GM18907 (cell line): ENCODE data around the gene LUZP1.

Experiments
- ATAC-seq: cut with Tn5 transposase; IDR thresholded peaks from one replicate; pipeline ENCODE4 v1.9.1; 2021; ENCODE audit warnings: mild to moderate bottlenecking, moderate library complexity; ENCODE audit not compliant: unreplicated experiment

The LUZP1 gene

GRCh38 chr1:23118957-23119792 is 49.5 kb downstream of the LUZP1 start:
- ATAC-seq = no peak

GRCh38 chr1:23118407-23118806 is 50.2 kb downstream of the LUZP1 start:
- no peak for ATAC-seq

- ATAC-seq = no peak
Observed at GRCh38 chr1:23116921-23117699, 51.5 kb downstream of the LUZP1 start.

GRCh38 chr1:23116216-23116836 is 52.3 kb downstream of the LUZP1 start:
- no peak for ATAC-seq

- ATAC-seq = no peak
Observed at GRCh38 chr1:23114424-23115079, 54.1 kb downstream of the LUZP1 start.

- ATAC-seq = no peak
Observed at GRCh38 chr1:23111600-23112535, 56.8 kb downstream of the LUZP1 start.

GRCh38 chr1:23110391-23110790 is 58.3 kb downstream of the LUZP1 start:
- ATAC-seq = no peak

GRCh38 chr1:23108918-23109533 is 59.6 kb downstream of the LUZP1 start:
- ATAC-seq = no peak

GRCh38 chr1:23103001-23103889 is 65.4 kb downstream of the LUZP1 start:
- ATAC-seq = no peak

GRCh38 chr1:23102289-23102688 is 66.4 kb downstream of the LUZP1 start:
- no peak for ATAC-seq

GRCh38 chr1:23101887-23102286 is 66.8 kb downstream of the LUZP1 start:
- no peak for ATAC-seq

- ATAC-seq = no peak
Observed at GRCh38 chr1:23101101-23101827, 67.4 kb downstream of the LUZP1 start.

- no peak for ATAC-seq
Observed at GRCh38 chr1:23100074-23100748, 68.4 kb downstream of the LUZP1 start.

- ATAC-seq = no peak
Observed at GRCh38 chr1:23099171-23099536, 69.5 kb downstream of the LUZP1 start.

GRCh38 chr1:23098463-23099170 is 70.0 kb downstream of the LUZP1 start:
- ATAC-seq = no peak

GRCh38 chr1:23097316-23097715 is 71.3 kb downstream of the LUZP1 start:
- no peak for ATAC-seq

- ATAC-seq = no peak
Observed at GRCh38 chr1:23092447-23092846, 76.2 kb downstream of the LUZP1 start.
